Measurements from ENCODE around the gene SNX22.

DNA sequence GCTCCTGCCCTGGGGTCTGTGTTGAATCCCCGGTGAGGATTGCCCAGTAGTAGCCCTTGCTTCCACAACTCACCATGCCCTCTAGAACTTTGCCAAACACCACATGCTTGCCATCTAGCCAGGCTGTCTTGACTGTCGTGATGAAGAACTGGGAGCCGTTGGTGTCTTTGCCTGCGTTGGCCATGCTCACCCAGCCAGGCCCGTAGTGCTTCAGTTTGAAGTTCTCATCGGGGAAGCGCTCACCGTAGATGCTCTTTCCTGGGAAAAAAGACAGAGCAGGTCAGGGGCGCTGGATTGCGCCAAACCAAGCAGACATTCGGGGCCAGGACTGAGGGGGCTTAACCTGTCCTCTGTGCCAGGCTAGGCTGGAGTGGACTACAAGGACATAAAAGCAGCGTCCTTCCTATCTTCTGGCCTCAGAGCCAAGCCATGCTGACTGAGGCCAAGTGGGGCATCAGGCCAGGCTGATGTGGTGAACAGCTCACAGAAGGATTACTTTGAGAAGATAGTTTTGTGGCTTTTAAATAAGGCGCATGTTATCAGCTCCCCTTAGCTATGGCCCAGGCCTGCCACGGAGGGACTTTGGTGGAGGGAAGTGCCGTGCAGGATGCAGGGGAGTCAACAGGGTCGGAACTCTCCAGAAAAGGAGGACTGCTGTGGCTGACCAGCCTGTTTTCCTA, 5.3 kb downstream of the SNX22 start:
- TF ChIP-seq, protein P1, sequence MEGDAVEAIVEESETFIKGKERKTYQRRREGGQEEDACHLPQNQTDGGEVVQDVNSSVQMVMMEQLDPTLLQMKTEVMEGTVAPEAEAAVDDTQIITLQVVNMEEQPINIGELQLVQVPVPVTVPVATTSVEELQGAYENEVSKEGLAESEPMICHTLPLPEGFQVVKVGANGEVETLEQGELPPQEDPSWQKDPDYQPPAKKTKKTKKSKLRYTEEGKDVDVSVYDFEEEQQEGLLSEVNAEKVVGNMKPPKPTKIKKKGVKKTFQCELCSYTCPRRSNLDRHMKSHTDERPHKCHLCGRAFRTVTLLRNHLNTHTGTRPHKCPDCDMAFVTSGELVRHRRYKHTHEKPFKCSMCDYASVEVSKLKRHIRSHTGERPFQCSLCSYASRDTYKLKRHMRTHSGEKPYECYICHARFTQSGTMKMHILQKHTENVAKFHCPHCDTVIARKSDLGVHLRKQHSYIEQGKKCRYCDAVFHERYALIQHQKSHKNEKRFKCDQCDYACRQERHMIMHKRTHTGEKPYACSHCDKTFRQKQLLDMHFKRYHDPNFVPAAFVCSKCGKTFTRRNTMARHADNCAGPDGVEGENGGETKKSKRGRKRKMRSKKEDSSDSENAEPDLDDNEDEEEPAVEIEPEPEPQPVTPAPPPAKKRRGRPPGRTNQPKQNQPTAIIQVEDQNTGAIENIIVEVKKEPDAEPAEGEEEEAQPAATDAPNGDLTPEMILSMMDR (IDR thresholded peaks at IDR 0.05; ENCODE audit: control extremely low read depth in 1 of 3, insufficient read depth in 1 of 3, low read depth in 1 of 3, low read length in 3 of 3) = no peak
- TF ChIP-seq BRCA1 (IDR thresholded peaks at IDR 0.05; ENCODE audit: low read depth, low read length) (no peak), POLR2AphosphoS5 (IDR thresholded peaks at IDR 0.05; ENCODE audit: low read depth, low read length) (0 out of 2 replicates have a peak, but pooled peaks have one; percentile 5), CHD2 (IDR thresholded peaks at IDR 0.05; ENCODE audit: low read length) (no peak)
